Liver (tissue), 9 donors: ENCODE results near the gene WHAMM. TPM values are rescaled to one million over a fixed set of nuclear protein-coding genes. Genes with fewer than 3 reads are reported as not detected.

Experiments
- DNase-seq: peaks from one replicate; pipeline ENCODE4 v3.0.0-alpha.2; 2017; ENCODE audit warnings: low spot score
- H3K27ac ChIP-seq, 2 donors: one replicate each; pipeline ENCODE4 v1.7.0; 2013; ENCODE audit warnings: inconsistent platforms in 2 of 2, low read length in 2 of 2, control low read depth in 1 of 2, low read depth in 1 of 2, mild to moderate bottlenecking in 1 of 2
- H3K27me3 ChIP-seq, 4 donors: one replicate each; pipeline versions ENCODE4 v1.6.1 to v1.7.0; 2013; ENCODE audit warnings: low read length in 3 of 4, inconsistent platforms in 1 of 4, mild to moderate bottlenecking in 1 of 4, moderate library complexity in 1 of 4; ENCODE audit not compliant: control insufficient read depth in 4 of 4, insufficient read depth in 4 of 4
- H3K36me3 ChIP-seq, 4 donors: one replicate each; pipeline versions ENCODE4 v1.6.1 to v1.7.0; 2013; ENCODE audit warnings: low read length in 3 of 4, mild to moderate bottlenecking in 3 of 4, low read depth in 1 of 4, moderate library complexity in 1 of 4; ENCODE audit not compliant: control insufficient read depth in 4 of 4, insufficient read depth in 3 of 4
- H3K4me1 ChIP-seq, 4 donors: one replicate each; pipeline versions ENCODE4 v1.6.1 to v1.7.0; 2013; ENCODE audit warnings: low read length in 3 of 4, mild to moderate bottlenecking in 3 of 4, moderate library complexity in 1 of 4; ENCODE audit not compliant: control insufficient read depth in 4 of 4, insufficient read depth in 4 of 4
- H3K4me3 ChIP-seq, 3 donors: one replicate each; pipeline versions ENCODE4 v1.6.1 to v1.7.0; 2013; ENCODE audit warnings: low read length in 3 of 3, control low read depth in 1 of 3, low read depth in 1 of 3, mild to moderate bottlenecking in 1 of 3
- H3K9ac ChIP-seq, 2 donors: one replicate each; pipeline ENCODE4 v1.7.0; 2013; ENCODE audit warnings: low read length in 2 of 2, mild to moderate bottlenecking in 2 of 2, moderate library complexity in 2 of 2, control low read depth in 1 of 2, low read depth in 1 of 2
- H3K9me3 ChIP-seq, 4 donors: one replicate each; pipeline versions ENCODE4 v1.6.1 to v1.7.0; 2013; ENCODE audit warnings: low read length in 3 of 4; ENCODE audit not compliant: control insufficient read depth in 4 of 4
- ATF3 ChIP-seq: IDR thresholded peaks from 2 replicates; pipeline ENCODE4 v1.6.1; 2016; ENCODE audit warnings: antibody characterized with exemption
- CTCF ChIP-seq: fragments of 150-350 bp; IDR thresholded peaks from 2 replicates; pipeline ENCODE4 v1.5.1; 2017; ENCODE audit warnings: improper control_type of control experiment, low read depth, low read length; ENCODE audit not compliant: missing input control
- EGR1 ChIP-seq, 2 donors: IDR thresholded peaks; 2 replicates each; pipeline ENCODE4 v1.6.1; 2016 to 2018; ENCODE audit warnings: antibody characterized with exemption in 2 of 2, low read depth in 2 of 2
- FOXA1 ChIP-seq: IDR thresholded peaks from 2 replicates; pipeline ENCODE4 v1.6.1; 2016; ENCODE audit warnings: antibody characterized with exemption
- FOXA2 ChIP-seq: IDR thresholded peaks from 2 replicates; pipeline ENCODE4 v1.6.1; 2016; ENCODE audit warnings: antibody characterized with exemption
- GABPA ChIP-seq, 2 donors: IDR thresholded peaks in 1 of 2; conservative IDR thresholded peaks in 1 of 2; 2 replicates each; pipeline ENCODE4 v1.6.1; 2016; ENCODE audit warnings: antibody characterized with exemption in 2 of 2, mild to moderate bottlenecking in 1 of 2, moderate library complexity in 1 of 2
- HNF4A ChIP-seq, 2 donors: conservative IDR thresholded peaks; 2 replicates each; pipeline ENCODE4 v1.6.1; 2016; ENCODE audit warnings: antibody characterized with exemption in 2 of 2, mild to moderate bottlenecking in 2 of 2
- HNF4G ChIP-seq: IDR thresholded peaks from 2 replicates; pipeline ENCODE4 v1.6.1; 2016; ENCODE audit warnings: antibody characterized with exemption
- MAX ChIP-seq: IDR thresholded peaks from 2 replicates; pipeline ENCODE4 v1.6.1; 2016; ENCODE audit warnings: antibody characterized with exemption
- REST ChIP-seq: IDR thresholded peaks from 2 replicates; pipeline ENCODE4 v1.6.1; 2016; ENCODE audit warnings: antibody characterized with exemption, mild to moderate bottlenecking
- RXRA ChIP-seq, 2 donors: IDR thresholded peaks; 2 replicates each; pipeline ENCODE4 v1.6.1; 2017 to 2018; ENCODE audit warnings: antibody characterized with exemption in 2 of 2, mild to moderate bottlenecking in 1 of 2
- SP1 ChIP-seq: IDR thresholded peaks from 2 replicates; pipeline ENCODE4 v1.6.1; 2018; ENCODE audit warnings: antibody characterized with exemption, mild to moderate bottlenecking
- TAF1 ChIP-seq: conservative IDR thresholded peaks from 2 replicates; pipeline ENCODE4 v1.6.1; 2016; ENCODE audit warnings: antibody characterized with exemption, mild to moderate bottlenecking
- YY1 ChIP-seq: IDR thresholded peaks from 2 replicates; pipeline ENCODE4 v1.6.1; 2016; ENCODE audit warnings: antibody characterized with exemption, mild to moderate bottlenecking
- ZBTB33 ChIP-seq: IDR thresholded peaks from 2 replicates; pipeline ENCODE4 v1.6.1; 2016; ENCODE audit warnings: antibody characterized with exemption
- WGBS: extraction: QIAGEN DNeasy Blood & Tissue Kit; methylation state at CpG from one replicate; pipeline ENCODE4 v1.1.7; 2013; 5-methylcytosine and 5-hydroxymethylcytosine counted together
- polyA plus RNA-seq, 2 donors: library from polyadenylated mRNA; stranded (reverse) in 1 of 2; unstranded in 1 of 2; fragments of 200-250 nt in 1 of 2; fragments of >200 nt in 1 of 2; fragmentation: Nextera tagmentation in 1 of 2; extraction: Ambion mirVana in 1 of 2; gene quantifications; one replicate each; pipeline versions ENCODE4 v1.2.1 to v1.2.3, GENCODE V29; 2013 to 2015
- total RNA-seq, 2 donors: library from RNA; depleted of rRNA; stranded (reverse); fragments of >200 nt; gene quantifications; one replicate each; pipeline ENCODE4 v1.2.3, GENCODE V29; 2014
- donor health status: healthy.
- donor health status: healthy.
- donor health status: healthy.
- donor health status: healthy.
- donor health status: healthy.

Gene WHAMM
- total and polyA plus RNA-seq, 4 donors: 2.5 to 4.0 (median 3.2) TPM

GRCh38 chr15:82862886-82863285 is 53.5 kb downstream of the WHAMM start:
- Histone ChIP-seq H3K27me3 (no peaks in the 10 kb centered on the region), H3K36me3 (peaks cover 2 to 15% (median 7%) of the 10 kb centered on the region in 4 donors), H3K9me3 (no peaks in the 10 kb centered on the region), H3K4me3 (no peak overlapping the region), H3K27ac (no peak overlapping the region), H3K9ac (no peak overlapping the region), H3K4me1 (no peaks in the 10 kb centered on the region)
- 93% methylated on average over 6 of the region's 6 CpGs for WGBS
- no peak for DNase-seq
- no peak for TF ChIP-seq GABPA (IDR thresholded peaks at IDR 0.05 in 1 of 2, conservative IDR thresholded peaks at IDR 0.05 in 1 of 2)
- TF ChIP-seq HNF4A (conservative IDR thresholded peaks at IDR 0.05): no peak
- no peak for TF ChIP-seq RXRA (IDR thresholded peaks at IDR 0.05)
- TF ChIP-seq CTCF: no peak
- TF ChIP-seq SP1: no peak
- TF ChIP-seq ATF3: no peak
- TF ChIP-seq REST: no peak
- TF ChIP-seq HNF4G: no peak
- TF ChIP-seq EGR1 (IDR thresholded peaks at IDR 0.05; ENCODE audit: low read depth in 2 of 2): no peak
- TF ChIP-seq FOXA1: no peak

- H3K36me3 ChIP-seq: peaks cover 0 to 8% (median 3%) of the 10 kb centered on the region in 4 donors
- no peaks in the 10 kb centered on the region for H3K27me3 ChIP-seq
- H3K9me3 ChIP-seq: no peaks in the 10 kb centered on the region
- TF ChIP-seq TAF1: no peak
- TF ChIP-seq CTCF: no peak
- no peak for TF ChIP-seq FOXA2
- TF ChIP-seq HNF4G: no peak
- TF ChIP-seq REST: no peak
- TF ChIP-seq HNF4A (conservative IDR thresholded peaks at IDR 0.05): no peak
- TF ChIP-seq ZBTB33: no peak
- TF ChIP-seq FOXA1: no peak
- no peak for TF ChIP-seq YY1
- TF ChIP-seq RXRA (IDR thresholded peaks at IDR 0.05): no peak
- TF ChIP-seq MAX: no peak
- TF ChIP-seq SP1: no peak
- H3K4me3 ChIP-seq: no peak overlapping the region
- DNase-seq: no peak
- 91% methylated on average over 2 of the region's 2 CpGs for WGBS
- no peak overlapping the region for H3K27ac ChIP-seq
- H3K9ac ChIP-seq: no peak overlapping the region
- no peaks in the 10 kb centered on the region for H3K4me1 ChIP-seq
Measured at GRCh38 chr15:82864967-82865366, 55.5 kb downstream of the WHAMM start.
